Central memory CD4-positive, alpha-beta T cell (primary cell): ENCODE measurements around the gene MBNL1.
"Not testable (repeated sequence)": the region's sequence is repeated elsewhere in the genome, so short reads cannot be mapped to it uniquely, and the experiment has no call there.

Experiments used
- DNase-seq: peaks from one replicate; pipeline ENCODE4 v3.0.0; 2022

MBNL1 gene

GRCh38 chr3:152416808-152417580, 148.3 kb downstream of the MBNL1 start:
- DNase-seq = no peak

GRCh38 chr3:152419748-152420147, 151.0 kb downstream of the MBNL1 start:
- no peak for DNase-seq

GRCh38 chr3:152421162-152421561, 152.4 kb downstream of the MBNL1 start:
- DNase-seq = no peak

GRCh38 chr3:152426393-152426792, 157.7 kb downstream of the MBNL1 start:
- no peak for DNase-seq

GRCh38 chr3:152428577-152428976, 159.8 kb downstream of the MBNL1 start:
- DNase-seq = no peak

- DNase-seq = no peak
Measured at GRCh38 chr3:152430223-152431002, 161.7 kb downstream of the MBNL1 start.

GRCh38 chr3:152434142-152434541, 165.4 kb downstream of the MBNL1 start:
- no peak for DNase-seq

GRCh38 chr3:152435210-152435609, 166.5 kb downstream of the MBNL1 start:
- not testable (repeated sequence) for DNase-seq

- no peak for DNase-seq
Measured at GRCh38 chr3:152436707-152437590, 168.2 kb downstream of the MBNL1 start.

GRCh38 chr3:152438181-152438580, 169.5 kb downstream of the MBNL1 start:
- no peak for DNase-seq

GRCh38 chr3:152438706-152439105, 170.0 kb downstream of the MBNL1 start:
- DNase-seq = no peak

GRCh38 chr3:152440243-152440642, 171.5 kb downstream of the MBNL1 start:
- not testable (repeated sequence) for DNase-seq

- DNase-seq = no peak
Measured at GRCh38 chr3:152443212-152444023, 174.7 kb downstream of the MBNL1 start.

- peak; percentile 14 for DNase-seq
Measured at GRCh38 chr3:152444029-152444641, 175.4 kb downstream of the MBNL1 start.

- DNase-seq = no peak
Measured at GRCh38 chr3:152445212-152445611, 176.5 kb downstream of the MBNL1 start.

- DNase-seq = no peak
Measured at GRCh38 chr3:152446495-152446894, 177.8 kb downstream of the MBNL1 start.

GRCh38 chr3:152447511-152447910, 178.8 kb downstream of the MBNL1 start:
- DNase-seq = no peak

- DNase-seq = no peak
Measured at GRCh38 chr3:152448091-152448490, 179.4 kb downstream of the MBNL1 start.

- DNase-seq = no peak
Measured at GRCh38 chr3:152452318-152452717, 183.6 kb downstream of the MBNL1 start.

- no peak for DNase-seq
Measured at GRCh38 chr3:152454076-152454875, 185.5 kb downstream of the MBNL1 start.

GRCh38 chr3:152455989-152456388, 187.3 kb downstream of the MBNL1 start:
- DNase-seq = no peak
